NCI-H128 (cell line): ENCODE measurements around the gene FBXO8.

Experiments used
- DNase-seq: peaks from one replicate; lab custom pipeline; 2025; ENCODE audit not compliant: unreplicated experiment; lab: John Stamatoyannopoulos, UW

Gene FBXO8

GRCh38 chr4:174210952-174211490, 72.4 kb downstream of the FBXO8 start:
- no peak for DNase-seq

- DNase-seq: no peak
Observed at GRCh38 chr4:174210354-174210753, 73.1 kb downstream of the FBXO8 start.

- no peak for DNase-seq
Observed at GRCh38 chr4:174209341-174209740, 74.1 kb downstream of the FBXO8 start.

GRCh38 chr4:174207367-174207766, 76.1 kb downstream of the FBXO8 start:
- DNase-seq: no peak

- no peak for DNase-seq
Observed at GRCh38 chr4:174204164-174204831, 79.2 kb downstream of the FBXO8 start.

GRCh38 chr4:174201871-174202270, 81.6 kb downstream of the FBXO8 start:
- no peak for DNase-seq

GRCh38 chr4:174199735-174200134, 83.7 kb downstream of the FBXO8 start:
- no peak for DNase-seq

GRCh38 chr4:174198828-174199227, 84.6 kb downstream of the FBXO8 start:
- DNase-seq: no peak

- DNase-seq: no peak
Observed at GRCh38 chr4:174198396-174198795, 85.1 kb downstream of the FBXO8 start.

- no peak for DNase-seq
Observed at GRCh38 chr4:174193438-174194374, 89.8 kb downstream of the FBXO8 start.

GRCh38 chr4:174192943-174193342, 90.5 kb downstream of the FBXO8 start:
- no peak for DNase-seq

- no peak for DNase-seq
Observed at GRCh38 chr4:174190832-174191500, 92.5 kb downstream of the FBXO8 start.

GRCh38 chr4:174189392-174190015, 94.0 kb downstream of the FBXO8 start:
- no peak for DNase-seq
